NCI-H1436 (cell line): ENCODE measurements around the gene MVP.
"Not testable (repeated sequence)": the region's sequence is repeated elsewhere in the genome, so short reads cannot be mapped to it uniquely, and the experiment has no call there.

ENCODE experiments used
- DNase-seq: peaks from one replicate; lab custom pipeline; 2025; lab: John Stamatoyannopoulos, UW

MVP gene

GRCh38 chr16:29875206-29875605 lies 54.9 kb downstream of the MVP start:
- no peak for DNase-seq

GRCh38 chr16:29876217-29876593 lies 55.9 kb downstream of the MVP start:
- no peak for DNase-seq

GRCh38 chr16:29876594-29877249 lies 56.5 kb downstream of the MVP start:
- DNase-seq: no peak

- no peak for DNase-seq
Measured at GRCh38 chr16:29877266-29877961, 57.2 kb downstream of the MVP start.

GRCh38 chr16:29878172-29878571 lies 57.9 kb downstream of the MVP start:
- DNase-seq: no peak

- no peak for DNase-seq
Measured at GRCh38 chr16:29881050-29881449, 60.8 kb downstream of the MVP start.

GRCh38 chr16:29883987-29884386 lies 63.7 kb downstream of the MVP start:
- no peak for DNase-seq

GRCh38 chr16:29889372-29889771 lies 69.1 kb downstream of the MVP start:
- DNase-seq: not testable (repeated sequence)

- DNase-seq: peak; percentile 17
Measured at GRCh38 chr16:29891525-29892457, 71.5 kb downstream of the MVP start.

- DNase-seq: no peak
Measured at GRCh38 chr16:29892458-29892813, 72.2 kb downstream of the MVP start.

GRCh38 chr16:29893553-29893952 lies 73.3 kb downstream of the MVP start:
- no peak for DNase-seq

GRCh38 chr16:29894352-29894751 lies 74.1 kb downstream of the MVP start:
- no peak for DNase-seq

- DNase-seq: no peak
Measured at GRCh38 chr16:29896841-29897240, 76.6 kb downstream of the MVP start.

GRCh38 chr16:29897333-29897732 lies 77.1 kb downstream of the MVP start:
- DNase-seq: no peak
